ENCODE data around the gene AKNAD1. TPM values are rescaled to one million over a fixed set of nuclear protein-coding genes. Genes with fewer than 3 reads are reported as not detected.

The AKNAD1 gene
- total and polyA plus RNA-seq, 3 experiments from 2014 or later: not detected

DNA sequence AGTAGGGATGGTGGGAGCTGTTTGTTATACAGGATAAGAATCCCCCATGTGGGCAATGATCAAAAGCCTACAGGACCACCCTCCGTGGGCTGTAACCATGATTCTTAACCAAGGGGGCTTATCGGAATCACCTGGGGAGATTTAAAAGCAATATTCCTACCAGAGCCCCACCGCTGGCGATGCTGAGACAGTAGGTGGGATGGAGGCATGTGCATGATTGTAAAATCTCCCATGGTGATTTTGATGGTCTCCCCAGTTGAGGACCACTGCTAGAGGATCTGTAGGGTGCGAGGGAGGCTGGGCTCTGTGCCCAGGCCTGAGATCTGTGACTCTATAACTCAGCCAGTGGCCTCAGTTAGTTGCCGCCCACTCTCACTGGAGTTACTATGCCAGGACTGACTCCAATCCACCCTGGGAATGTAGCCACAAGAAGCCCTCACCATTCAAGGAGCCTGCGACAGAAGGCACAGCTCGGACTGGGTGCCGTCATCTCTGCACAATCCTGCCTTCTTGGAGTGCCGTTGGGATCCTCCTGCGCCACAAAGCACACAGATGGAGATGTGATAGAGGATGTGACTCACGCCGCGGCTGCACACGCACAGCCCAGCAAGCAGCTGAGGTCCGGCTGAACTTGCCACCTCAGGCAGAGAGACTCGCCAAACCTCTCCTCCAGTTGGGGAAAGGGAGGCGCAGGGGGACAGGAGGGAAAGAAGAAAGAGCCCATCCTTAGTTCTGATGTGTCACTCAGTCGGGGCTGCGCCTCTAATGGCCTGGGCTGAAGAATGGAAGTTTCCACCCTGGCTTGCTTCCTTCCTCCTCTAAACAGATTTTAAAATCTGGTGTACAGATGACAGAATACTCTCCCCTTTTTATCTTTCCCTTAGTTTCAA, 26.5 kb downstream of the AKNAD1 start:
- H3K9me3 Mint-ChIP-seq: no peaks in the 10 kb centered on the region

DNA sequence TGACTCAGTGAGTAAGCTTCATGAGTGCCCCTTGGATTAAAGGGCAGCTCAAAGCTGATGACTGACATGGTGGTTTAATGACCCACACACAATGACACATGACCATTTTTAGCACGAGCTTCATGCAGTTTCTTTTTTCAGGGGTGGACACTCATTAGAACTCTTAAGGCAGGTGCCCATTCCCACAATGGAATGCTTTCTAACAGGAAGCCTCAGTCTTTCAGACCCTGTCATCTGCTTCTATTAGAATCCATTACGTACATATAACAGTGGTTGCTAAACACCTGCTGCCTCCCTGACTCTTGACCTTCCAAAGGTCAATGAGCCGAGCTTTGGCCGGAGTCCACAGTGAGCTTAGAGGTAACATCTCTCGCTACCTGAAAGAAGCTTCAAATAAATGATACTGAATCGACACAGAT, 27.4 kb downstream of the AKNAD1 start:
- Mint-ChIP-seq H3K4me3 (no peak overlapping the region), H3K36me3 (no peaks in the 10 kb centered on the region), H3K27me3 (peaks cover 0 to 3% of the 10 kb centered on the region in 2 donors), H3K27ac (no peak overlapping the region), H3K9me3 (no peaks in the 10 kb centered on the region), H3K4me1 (peaks cover 0 to 5% (median 4%) of the 10 kb centered on the region in 3 donors)
- no peaks in the 10 kb centered on the region for H3K4me1 ChIP-seq (ENCODE audit: insufficient read depth, low read length)
- DNase-seq: no peak
- H3K36me3 ChIP-seq (ENCODE audit: insufficient read depth, low read length): no peaks in the 10 kb centered on the region
- CTCF ChIA-PET: interaction anchor here (1.2 to 8.2 kb wide), 8 partner anchors 10 to 282 kb away, joined by 3 to 79 read pairs (median 11); partner anchors contain the start of gene PRPF38B
- POLR2A ChIA-PET: no interaction called here
- H3K27me3 ChIP-seq (ENCODE audit: insufficient read depth, low read length, poor library complexity, severe bottlenecking): no peaks in the 10 kb centered on the region
- no peaks in the 10 kb centered on the region for H3K9me3 ChIP-seq (ENCODE audit: low read length)
- H3K4me3 ChIP-seq (ENCODE audit: low read length): no peak overlapping the region
- no peak overlapping the region for H3K27ac ChIP-seq (ENCODE audit: low read depth, low read length)

More for the DNA sequence above, 26.5 kb downstream of the AKNAD1 start:
- Mint-ChIP-seq H3K27ac (no peak overlapping the region), H3K4me1 (peaks cover 0 to 5% (median 4%) of the 10 kb centered on the region in 3 donors), H3K27me3 (peaks cover 0 to 6% of the 10 kb centered on the region in 2 donors), H3K36me3 (no peaks in the 10 kb centered on the region), H3K4me3 (no peak overlapping the region)
- no peaks in the 10 kb centered on the region for H3K27me3 ChIP-seq (ENCODE audit: insufficient read depth, low read length, poor library complexity, severe bottlenecking)
- H3K4me1 ChIP-seq (ENCODE audit: insufficient read depth, low read length): no peaks in the 10 kb centered on the region
- DNase-seq: no peak
- ChIA-PET CTCF (interaction anchor here (1.0 to 8.2 kb wide), 9 partner anchors 8 to 281 kb away, joined by 3 to 79 read pairs (median 10); partner anchors contain the start of gene PRPF38B), POLR2A (no interaction called here)
- H3K27ac ChIP-seq (ENCODE audit: low read depth, low read length): no peak overlapping the region
- no peaks in the 10 kb centered on the region for H3K9me3 ChIP-seq (ENCODE audit: low read length)
- H3K4me3 ChIP-seq (ENCODE audit: low read length): no peak overlapping the region
- H3K36me3 ChIP-seq (ENCODE audit: insufficient read depth, low read length): no peaks in the 10 kb centered on the region

- no peak overlapping the region for H3K27ac ChIP-seq (ENCODE audit: low read depth, low read length)
- H3K27me3 Mint-ChIP-seq: no peaks in the 10 kb centered on the region
- no peaks in the 10 kb centered on the region for H3K27me3 ChIP-seq (ENCODE audit: insufficient read depth, low read length, poor library complexity, severe bottlenecking)
- ChIA-PET POLR2A (interaction anchor here (1.0 kb wide), 1 partner anchor 136 kb away, joined by 6 read pairs; the partner anchor contains the start of gene PRPF38B), CTCF (interaction anchor here (0.7 to 8.2 kb wide), 24 partner anchors 9 to 283 kb away, joined by 3 to 79 read pairs (median 5); partner anchors contain the start of gene PRPF38B)
- H3K4me3 ChIP-seq (ENCODE audit: low read length): no peak overlapping the region
- no peaks in the 10 kb centered on the region for H3K9me3 Mint-ChIP-seq
- H3K36me3 ChIP-seq (ENCODE audit: insufficient read depth, low read length): no peaks in the 10 kb centered on the region
- no peaks in the 10 kb centered on the region for H3K36me3 Mint-ChIP-seq
- H3K4me1 Mint-ChIP-seq: peaks cover 0 to 5% (median 4%) of the 10 kb centered on the region in 3 donors
- peak overlapping the region in 1 of 8 donors; percentile 46 for H3K27ac Mint-ChIP-seq
- no peak overlapping the region for H3K4me3 Mint-ChIP-seq
- peak; percentile 48 to 79 (median 63) for DNase-seq
- no peaks in the 10 kb centered on the region for H3K4me1 ChIP-seq (ENCODE audit: insufficient read depth, low read length)
- no peaks in the 10 kb centered on the region for H3K9me3 ChIP-seq (ENCODE audit: low read length)
Observed at GRCh38 chr1:108828074-108828961, 28.6 kb downstream of the AKNAD1 start.

DNA sequence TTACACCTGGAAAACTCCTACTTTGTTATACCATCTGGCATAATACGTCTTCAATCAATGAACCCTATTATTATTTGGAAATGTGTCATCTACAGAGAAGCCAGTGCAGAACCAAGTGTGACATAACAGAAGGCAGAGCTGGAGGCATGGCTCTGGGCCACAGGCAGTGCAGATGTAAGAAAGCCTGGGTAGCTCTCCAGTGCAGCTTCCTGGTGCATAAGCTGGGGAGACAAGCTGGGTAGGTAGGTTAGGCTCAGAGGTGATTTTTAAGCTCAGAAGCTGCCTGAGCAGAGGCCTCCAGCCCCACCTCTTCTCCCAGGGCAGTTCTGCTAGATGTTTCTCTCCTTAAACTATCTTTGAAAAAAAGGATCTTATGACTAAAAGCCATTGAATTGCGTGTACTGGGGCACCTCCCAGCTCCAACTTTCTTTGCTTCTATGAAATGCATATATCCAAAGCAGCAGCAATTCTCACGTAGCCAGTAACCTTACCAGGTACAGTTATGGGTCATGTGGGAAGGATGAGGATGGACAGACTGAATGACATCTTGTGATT, 30.7 kb downstream of the AKNAD1 start:
- no peak overlapping the region for H3K4me3 ChIP-seq (ENCODE audit: low read length)
- ChIA-PET POLR2A (no interaction called here), CTCF (interaction anchor here (1.3 to 8.2 kb wide), 3 partner anchors 13 to 72 kb away, joined by 3 to 79 read pairs (median 3); no protein-coding TSS in a partner anchor)
- peaks cover 1 to 10% of the 10 kb centered on the region in 2 donors for H3K27me3 Mint-ChIP-seq
- no peaks in the 10 kb centered on the region for H3K4me1 ChIP-seq (ENCODE audit: insufficient read depth, low read length)
- H3K36me3 Mint-ChIP-seq: no peaks in the 10 kb centered on the region
- no peak overlapping the region for H3K4me3 Mint-ChIP-seq
- H3K9me3 Mint-ChIP-seq: no peaks in the 10 kb centered on the region
- no peak overlapping the region for H3K27ac Mint-ChIP-seq
- no peaks in the 10 kb centered on the region for H3K9me3 ChIP-seq (ENCODE audit: low read length)
- peaks cover 0 to 2% (median under 1%) of the 10 kb centered on the region in 3 donors for H3K4me1 Mint-ChIP-seq
- H3K27ac ChIP-seq (ENCODE audit: low read depth, low read length): no peak overlapping the region
- H3K36me3 ChIP-seq (ENCODE audit: insufficient read depth, low read length): no peaks in the 10 kb centered on the region
- no peak for DNase-seq
- no peaks in the 10 kb centered on the region for H3K27me3 ChIP-seq (ENCODE audit: insufficient read depth, low read length, poor library complexity, severe bottlenecking)

DNA sequence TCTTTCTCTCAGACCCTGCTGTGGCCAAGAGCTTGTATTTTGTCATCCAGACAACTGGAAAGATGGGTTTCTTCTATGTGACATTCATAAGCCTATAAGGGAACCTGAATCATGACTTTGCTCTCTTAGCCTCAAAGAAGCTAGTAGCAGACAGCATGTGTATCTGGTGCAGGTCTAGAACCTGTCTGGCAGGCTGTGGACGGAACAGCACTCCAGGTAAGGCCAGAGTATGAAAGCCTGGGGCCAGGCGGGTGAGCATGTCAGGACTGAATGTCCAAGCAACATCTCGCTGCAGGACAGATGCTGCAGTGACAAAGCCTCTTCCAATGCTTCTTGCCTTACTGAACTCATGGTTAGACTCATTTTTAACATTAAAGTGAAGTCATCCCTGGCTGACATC, 32.8 kb downstream of the AKNAD1 start:
- Mint-ChIP-seq H3K4me3 (no peak overlapping the region), H3K27me3 (peaks cover 1 to 18% of the 10 kb centered on the region in 2 donors), H3K36me3 (no peaks in the 10 kb centered on the region), H3K9me3 (no peaks in the 10 kb centered on the region), H3K4me1 (no peaks in the 10 kb centered on the region), H3K27ac (no peak overlapping the region)
- Histone ChIP-seq H3K4me1 (ENCODE audit: insufficient read depth, low read length) (no peaks in the 10 kb centered on the region), H3K27ac (ENCODE audit: low read depth, low read length) (no peak overlapping the region), H3K4me3 (ENCODE audit: low read length) (no peak overlapping the region), H3K9me3 (ENCODE audit: low read length) (no peaks in the 10 kb centered on the region), H3K36me3 (ENCODE audit: insufficient read depth, low read length) (no peaks in the 10 kb centered on the region), H3K27me3 (ENCODE audit: insufficient read depth, low read length, poor library complexity, severe bottlenecking) (no peaks in the 10 kb centered on the region)
- POLR2A ChIA-PET: no interaction called here
- DNase-seq: no peak
- CTCF ChIA-PET: no interaction called here

DNA sequence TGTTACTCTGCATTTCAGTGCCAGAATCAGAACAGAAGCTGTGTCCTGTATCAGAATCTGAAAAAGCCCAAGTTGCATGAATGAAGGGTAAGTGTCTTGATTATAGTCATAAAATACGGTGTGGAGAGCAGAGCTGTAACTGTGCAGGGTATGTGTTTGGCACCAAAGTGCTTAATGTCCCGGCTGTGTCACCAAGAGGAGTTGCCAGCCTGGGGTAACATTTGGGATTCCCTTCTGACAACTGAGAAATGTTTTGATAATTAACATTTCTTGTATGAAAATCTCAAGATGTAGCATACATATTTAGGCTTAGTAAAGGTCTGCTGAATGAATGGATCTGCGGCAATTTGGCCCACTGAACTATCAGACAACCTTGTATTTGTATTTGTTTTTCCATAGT, 33.3 kb downstream of the AKNAD1 start:
- Mint-ChIP-seq H3K36me3 (no peaks in the 10 kb centered on the region), H3K4me1 (no peaks in the 10 kb centered on the region), H3K9me3 (no peaks in the 10 kb centered on the region), H3K27me3 (peaks cover 1 to 21% of the 10 kb centered on the region in 2 donors), H3K27ac (no peak overlapping the region), H3K4me3 (no peak overlapping the region)
- H3K4me3 ChIP-seq (ENCODE audit: low read length): no peak overlapping the region
- H3K36me3 ChIP-seq (ENCODE audit: insufficient read depth, low read length): no peaks in the 10 kb centered on the region
- H3K9me3 ChIP-seq (ENCODE audit: low read length): no peaks in the 10 kb centered on the region
- CTCF ChIA-PET: no interaction called here
- no peak overlapping the region for H3K27ac ChIP-seq (ENCODE audit: low read depth, low read length)
- DNase-seq: no peak
- H3K27me3 ChIP-seq (ENCODE audit: insufficient read depth, low read length, poor library complexity, severe bottlenecking): no peaks in the 10 kb centered on the region
- POLR2A ChIA-PET: no interaction called here
- H3K4me1 ChIP-seq (ENCODE audit: insufficient read depth, low read length): no peaks in the 10 kb centered on the region

DNA sequence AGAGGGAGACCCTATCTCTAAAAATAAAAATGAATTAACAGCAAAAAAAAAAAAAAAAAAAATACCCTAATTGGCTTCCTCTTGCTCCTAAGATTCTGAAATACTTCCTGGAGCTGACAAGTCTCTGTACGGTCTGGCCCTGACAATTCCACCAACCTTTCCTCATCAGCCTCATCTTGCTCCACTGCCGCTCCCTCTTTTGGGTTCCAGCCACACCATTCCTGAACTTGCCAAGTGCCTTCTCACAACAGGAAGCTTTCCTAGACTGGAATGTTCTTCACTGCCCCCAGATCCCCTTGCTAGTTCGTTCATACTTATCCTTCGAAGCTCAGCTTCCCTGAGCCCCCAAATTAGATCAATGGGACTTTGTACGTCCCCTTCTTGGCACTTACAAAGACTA, 37.0 kb downstream of the AKNAD1 start:
- Mint-ChIP-seq H3K4me3 (no peak overlapping the region), H3K4me1 (no peaks in the 10 kb centered on the region), H3K36me3 (no peaks in the 10 kb centered on the region), H3K27ac (peak overlapping the region in 1 of 8 donors; percentile 74), H3K27me3 (peaks cover 2 to 27% of the 10 kb centered on the region in 2 donors), H3K9me3 (no peaks in the 10 kb centered on the region)
- ChIA-PET CTCF (interaction anchor here (2.2 kb wide), 1 partner anchor 9 kb away, joined by 13 read pairs; no protein-coding TSS in a partner anchor), POLR2A (no interaction called here)
- H3K4me1 ChIP-seq (ENCODE audit: insufficient read depth, low read length): no peaks in the 10 kb centered on the region
- H3K27me3 ChIP-seq (ENCODE audit: insufficient read depth, low read length, poor library complexity, severe bottlenecking): no peaks in the 10 kb centered on the region
- no peak overlapping the region for H3K27ac ChIP-seq (ENCODE audit: low read depth, low read length)
- DNase-seq: no peak
- no peak overlapping the region for H3K4me3 ChIP-seq (ENCODE audit: low read length)
- H3K9me3 ChIP-seq (ENCODE audit: low read length): no peaks in the 10 kb centered on the region
- H3K36me3 ChIP-seq (ENCODE audit: insufficient read depth, low read length): no peaks in the 10 kb centered on the region
